Measurements from ENCODE around the gene MLX.

Gene MLX

GRCh38 chr17:42566883-42567573, at the start of gene MLX:
MLX (plus strand) TSS chr17:42567100; CDS start chr17:42567125, 25 bp downstream.
- peak; percentile 95 for DNase-seq

- peak; percentile 95 for DNase-seq
Measured at GRCh38 chr17:42517516-42517915, 49.4 kb upstream of the MLX start.

GRCh38 chr17:42518046-42518754, 48.7 kb upstream of the MLX start:
- no peak for DNase-seq

- DNase-seq = no peak
Measured at GRCh38 chr17:42518755-42519545, 48.0 kb upstream of the MLX start.

GRCh38 chr17:42519546-42520491, 47.1 kb upstream of the MLX start:
- peak; percentile 98 for DNase-seq

GRCh38 chr17:42520540-42520951, 46.4 kb upstream of the MLX start:
- no peak for DNase-seq

- DNase-seq = no peak
Measured at GRCh38 chr17:42521036-42521435, 45.9 kb upstream of the MLX start.

GRCh38 chr17:42521666-42522262, 45.1 kb upstream of the MLX start:
- no peak for DNase-seq

- no peak for DNase-seq
Measured at GRCh38 chr17:42522263-42522790, 44.6 kb upstream of the MLX start.

GRCh38 chr17:42522798-42523278, 44.1 kb upstream of the MLX start:
- peak; percentile 53 for DNase-seq

- DNase-seq = no peak
Measured at GRCh38 chr17:42525221-42525620, 41.7 kb upstream of the MLX start.

- DNase-seq = no peak
Measured at GRCh38 chr17:42526031-42526444, 40.9 kb upstream of the MLX start.

- no peak for DNase-seq
Measured at GRCh38 chr17:42527932-42528331, 39.0 kb upstream of the MLX start.

- DNase-seq = peak; percentile 56
Measured at GRCh38 chr17:42529061-42529460, 37.8 kb upstream of the MLX start.

GRCh38 chr17:42530952-42531454, 35.9 kb upstream of the MLX start:
- peak; percentile 56 for DNase-seq

GRCh38 chr17:42531455-42532354, 35.2 kb upstream of the MLX start:
- DNase-seq = peak; percentile 91

GRCh38 chr17:42535155-42536047, 31.5 kb upstream of the MLX start:
- peak; percentile 54 for DNase-seq

GRCh38 chr17:42536048-42536371, 30.9 kb upstream of the MLX start, which contains the start of gene NAGLU:
NAGLU (plus strand) TSS chr17:42536241; CDS start chr17:42536273, 32 bp downstream.
- DNase-seq = peak; percentile 95

Data from islet precursor cell (in vitro differentiated cells).